ENCODE results near the gene EMP1. TPM values are rescaled to one million over a fixed set of nuclear protein-coding genes. Genes with fewer than 3 reads are reported as not detected.

The EMP1 gene
- total and polyA plus RNA-seq, 2 of the 8 experiments (the other 6 are each of a cell fraction or from before 2014, with no cell fraction given): 0.17 to 0.65 TPM

- TF ChIP-seq RFX5 (IDR thresholded peaks at IDR 0.05; ENCODE audit: borderline replicate concordance, low read depth, low read length): no peak
Measured at GRCh38 chr12:13208533-13209435, 12.3 kb downstream of the EMP1 start (continued).

All from H1 (cell line).